ENCODE measurements around the gene COLEC12. TPM values are rescaled to one million over a fixed set of nuclear protein-coding genes. Genes with fewer than 3 reads are reported as not detected.

COLEC12 gene
- total RNA-seq, 1 donor from 2014 or later: 11.6 TPM

GRCh38 chr18:361941-362310 lies 138.6 kb downstream of the COLEC12 start:
- H3K4me3 Mint-ChIP-seq (ENCODE audit: unreplicated experiment): no peak overlapping the region
- no peaks in the 10 kb centered on the region for H3K36me3 Mint-ChIP-seq (ENCODE audit: low read depth, unreplicated experiment)

GRCh38 chr18:361100-361732 lies 139.3 kb downstream of the COLEC12 start:
- peak overlapping the region; percentile 70 for H3K4me2 ChIP-seq (ENCODE audit: low read length)
- H3K36me3 ChIP-seq (ENCODE audit: insufficient read depth, low read length): no peaks in the 10 kb centered on the region
- no peak for DNase-seq (ENCODE audit: low read depth)
- H3K27ac Mint-ChIP-seq (ENCODE audit: unreplicated experiment): peak overlapping the region; percentile 97
- no peak overlapping the region for H3K4me3 ChIP-seq (ENCODE audit: insufficient read depth, low read depth, low read length)
- FAIRE-seq: peak; percentile 9
- H3K4me3 Mint-ChIP-seq (ENCODE audit: unreplicated experiment): no peak overlapping the region
- H3K9ac ChIP-seq (ENCODE audit: low read length): peak overlapping the region; percentile 56
- no peaks in the 10 kb centered on the region for H3K9me3 ChIP-seq (ENCODE audit: insufficient read depth, low read depth, low read length)
- peaks cover 29% of the 10 kb centered on the region for H3K4me1 ChIP-seq (ENCODE audit: insufficient read depth, low read length)
- H3K27ac ChIP-seq (ENCODE audit: low read depth, low read length): peak overlapping the region; percentile 86
- no peaks in the 10 kb centered on the region for H3K36me3 Mint-ChIP-seq (ENCODE audit: low read depth, unreplicated experiment)
- no peak overlapping the region for H2AFZ ChIP-seq (ENCODE audit: low read depth, low read length)
- no peaks in the 10 kb centered on the region for H3K27me3 ChIP-seq (ENCODE audit: insufficient read depth, low read length)
- peaks cover 3% of the 10 kb centered on the region for H3K9me3 Mint-ChIP-seq (ENCODE audit: unreplicated experiment)
- TF ChIP-seq EZH2 (IDR thresholded peaks at IDR 0.05; ENCODE audit: insufficient read depth, low read length) (no peak), CTCF (IDR thresholded peaks at IDR 0.05; ENCODE audit: insufficient read depth, low read depth, low read length) (no peak)
- H4K20me1 ChIP-seq (ENCODE audit: insufficient read depth, low read length): no peaks in the 10 kb centered on the region
- no peaks in the 10 kb centered on the region for H3K27me3 Mint-ChIP-seq (ENCODE audit: low read depth, unreplicated experiment)
- H3K79me2 ChIP-seq (ENCODE audit: insufficient read depth, low read length): no peaks in the 10 kb centered on the region
- peaks cover 47% of the 10 kb centered on the region for H3K4me1 Mint-ChIP-seq (ENCODE audit: low read depth, unreplicated experiment)

More at GRCh38 chr18:361941-362310, 138.6 kb downstream of the COLEC12 start:
- Histone ChIP-seq H3K36me3 (ENCODE audit: insufficient read depth, low read length) (no peaks in the 10 kb centered on the region), H2AFZ (ENCODE audit: low read depth, low read length) (no peak overlapping the region), H3K4me2 (ENCODE audit: low read length) (peak overlapping the region; percentile 70), H3K4me3 (ENCODE audit: insufficient read depth, low read depth, low read length) (no peak overlapping the region), H3K27me3 (ENCODE audit: insufficient read depth, low read length) (no peaks in the 10 kb centered on the region), H3K4me1 (ENCODE audit: insufficient read depth, low read length) (peaks cover 32% of the 10 kb centered on the region), H4K20me1 (ENCODE audit: insufficient read depth, low read length) (no peaks in the 10 kb centered on the region), H3K9me3 (ENCODE audit: insufficient read depth, low read depth, low read length) (no peaks in the 10 kb centered on the region), H3K27ac (ENCODE audit: low read depth, low read length) (peak overlapping the region; percentile 86), H3K79me2 (ENCODE audit: insufficient read depth, low read length) (no peaks in the 10 kb centered on the region), H3K9ac (ENCODE audit: low read length) (peak overlapping the region; percentile 78)
- peaks cover 54% of the 10 kb centered on the region for H3K4me1 Mint-ChIP-seq (ENCODE audit: low read depth, unreplicated experiment)
- H3K27ac Mint-ChIP-seq (ENCODE audit: unreplicated experiment): peak overlapping the region; percentile 97
- TF ChIP-seq EZH2 (IDR thresholded peaks at IDR 0.05; ENCODE audit: insufficient read depth, low read length): no peak
- FAIRE-seq: peak; percentile 98
- H3K9me3 Mint-ChIP-seq (ENCODE audit: unreplicated experiment): no peaks in the 10 kb centered on the region
- H3K27me3 Mint-ChIP-seq (ENCODE audit: low read depth, unreplicated experiment): no peaks in the 10 kb centered on the region
- peak; percentile 94 for DNase-seq (ENCODE audit: low read depth)

- no peaks in the 10 kb centered on the region for H3K27me3 Mint-ChIP-seq (ENCODE audit: low read depth, unreplicated experiment)
- Histone ChIP-seq H2AFZ (ENCODE audit: low read depth, low read length) (no peak overlapping the region), H3K4me1 (ENCODE audit: insufficient read depth, low read length) (peaks cover 24% of the 10 kb centered on the region), H3K9me3 (ENCODE audit: insufficient read depth, low read depth, low read length) (no peaks in the 10 kb centered on the region), H3K9ac (ENCODE audit: low read length) (no peak overlapping the region), H3K4me3 (ENCODE audit: insufficient read depth, low read depth, low read length) (no peak overlapping the region), H3K27ac (ENCODE audit: low read depth, low read length) (no peak overlapping the region), H4K20me1 (ENCODE audit: insufficient read depth, low read length) (no peaks in the 10 kb centered on the region), H3K27me3 (ENCODE audit: insufficient read depth, low read length) (no peaks in the 10 kb centered on the region), H3K4me2 (ENCODE audit: low read length) (no peak overlapping the region), H3K79me2 (ENCODE audit: insufficient read depth, low read length) (no peaks in the 10 kb centered on the region), H3K36me3 (ENCODE audit: insufficient read depth, low read length) (no peaks in the 10 kb centered on the region)
- H3K9me3 Mint-ChIP-seq (ENCODE audit: unreplicated experiment): peaks cover 3% of the 10 kb centered on the region
- H3K27ac Mint-ChIP-seq (ENCODE audit: unreplicated experiment): no peak overlapping the region
- peaks cover 41% of the 10 kb centered on the region for H3K4me1 Mint-ChIP-seq (ENCODE audit: low read depth, unreplicated experiment)
- TF ChIP-seq EZH2 (IDR thresholded peaks at IDR 0.05; ENCODE audit: insufficient read depth, low read length) (no peak), CTCF (IDR thresholded peaks at IDR 0.05; ENCODE audit: insufficient read depth, low read depth, low read length) (no peak)
- DNase-seq (ENCODE audit: low read depth): no peak
- H3K4me3 Mint-ChIP-seq (ENCODE audit: unreplicated experiment): no peak overlapping the region
- H3K36me3 Mint-ChIP-seq (ENCODE audit: low read depth, unreplicated experiment): peaks cover 4% of the 10 kb centered on the region
- FAIRE-seq: no peak
Measured at GRCh38 chr18:360676-361075, 139.8 kb downstream of the COLEC12 start.
